Renal cortex interstitium (tissue), 15 donors: ENCODE results near the gene ZRANB1. TPM values are rescaled to one million over a fixed set of nuclear protein-coding genes. Genes with fewer than 3 reads are reported as not detected.
A peak's percentile ranks its signal among the peaks of the same experiment; 100 is the strongest.
"Not testable (repeated sequence)": the region's sequence is repeated elsewhere in the genome, so short reads cannot be mapped to it uniquely, and the experiment has no call there.

Experiments used
- DNase-seq, 11 donors: peaks; one replicate each; pipeline ENCODE4 v3.0.0-alpha.2; 2013; ENCODE audit warnings: low read depth in 9 of 11, low spot score in 4 of 11; ENCODE audit errors: extremely low read depth in 1 of 11
- long read RNA-seq, 16 experiments: transcript quantifications; one replicate each; lab custom pipeline, GENCODE V29; 2026
- polyA plus RNA-seq, 3 donors: library from polyadenylated mRNA; unstranded; fragments of 120-200 nt; gene quantifications; one replicate each; pipeline ENCODE4 v1.2.1, GENCODE V29; 2013; ENCODE audit not compliant: insufficient read length in 3 of 3

ZRANB1 gene
- polyA plus RNA-seq = 10 to 100 TPM; 24.2 to 32.6 (median 27.0) TPM
- long read RNA-seq, donor 1, full-length matches to known transcripts = 2 of 9 reads
- long read RNA-seq, donor 1, partial matches to known transcripts = 7 of 9 reads
- long read RNA-seq, donor 1, other reads (novel, unspliced or antisense) = 0 of 9 reads
- long read RNA-seq, donor 2 = 0 reads
- long read RNA-seq, donor 3, full-length matches to known transcripts = 6 of 19 reads
- long read RNA-seq, donor 3, partial matches to known transcripts = 7 of 19 reads
- long read RNA-seq, donor 3, other reads (novel, unspliced or antisense) = 6 of 19 reads
- long read RNA-seq, donor 4, full-length matches to known transcripts = 7 of 32 reads
- long read RNA-seq, donor 4, partial matches to known transcripts = 18 of 32 reads
- long read RNA-seq, donor 4, other reads (novel, unspliced or antisense) = 7 of 32 reads
- long read RNA-seq, donor 5 = 0 reads
- long read RNA-seq, donor 6, full-length matches to known transcripts = 5 of 5 reads
- long read RNA-seq, donor 6, partial matches to known transcripts = 0 of 5 reads
- long read RNA-seq, donor 6, other reads (novel, unspliced or antisense) = 0 of 5 reads
- long read RNA-seq, donor 7, full-length matches to known transcripts = 3 of 3 reads
- long read RNA-seq, donor 7, partial matches to known transcripts = 0 of 3 reads
- long read RNA-seq, donor 7, other reads (novel, unspliced or antisense) = 0 of 3 reads
- long read RNA-seq, donor 8, full-length matches to known transcripts = 4 of 73 reads
- long read RNA-seq, donor 8, partial matches to known transcripts = 61 of 73 reads
- long read RNA-seq, donor 8, other reads (novel, unspliced or antisense) = 8 of 73 reads
- long read RNA-seq, donor 9, full-length matches to known transcripts = 10 of 36 reads
- long read RNA-seq, donor 9, partial matches to known transcripts = 26 of 36 reads
- long read RNA-seq, donor 9, other reads (novel, unspliced or antisense) = 0 of 36 reads
- long read RNA-seq, donor 10, full-length matches to known transcripts = 6 of 6 reads
- long read RNA-seq, donor 10, partial matches to known transcripts = 0 of 6 reads
- long read RNA-seq, donor 10, other reads (novel, unspliced or antisense) = 0 of 6 reads
- long read RNA-seq, donor 11, full-length matches to known transcripts = 7 of 42 reads
- long read RNA-seq, donor 11, partial matches to known transcripts = 28 of 42 reads
- long read RNA-seq, donor 11, other reads (novel, unspliced or antisense) = 7 of 42 reads
- long read RNA-seq, donor 12, full-length matches to known transcripts = 3 of 3 reads
- long read RNA-seq, donor 12, partial matches to known transcripts = 0 of 3 reads
- long read RNA-seq, donor 12, other reads (novel, unspliced or antisense) = 0 of 3 reads
- long read RNA-seq, donor 13 = 0 reads
- long read RNA-seq, donor 14, full-length matches to known transcripts = 1 of 41 reads
- long read RNA-seq, donor 14, partial matches to known transcripts = 25 of 41 reads
- long read RNA-seq, donor 14, other reads (novel, unspliced or antisense) = 15 of 41 reads
- long read RNA-seq, donor 15, full-length matches to known transcripts = 4 of 21 reads
- long read RNA-seq, donor 15, partial matches to known transcripts = 17 of 21 reads
- long read RNA-seq, donor 15, other reads (novel, unspliced or antisense) = 0 of 21 reads
- long read RNA-seq, donor 16, full-length matches to known transcripts = 22 of 210 reads
- long read RNA-seq, donor 16, partial matches to known transcripts = 137 of 210 reads
- long read RNA-seq, donor 16, other reads (novel, unspliced or antisense) = 51 of 210 reads

- DNase-seq = no peak
Observed at GRCh38 chr10:124941823-124942222, at the start of gene ZRANB1. Gene ZRANB1 (plus strand): TSS chr10:124942123. CDS start chr10:124942494, 371 bp downstream.

GRCh38 chr10:124892905-124893304, 49.0 kb upstream of the ZRANB1 start:
- DNase-seq = no peak

GRCh38 chr10:124894569-124895215, 47.2 kb upstream of the ZRANB1 start:
- DNase-seq = no peak

- DNase-seq = no peak
Observed at GRCh38 chr10:124896751-124897150, 45.2 kb upstream of the ZRANB1 start.

- peak in 6 of 11 donors; percentile 13 to 51 (median 20) for DNase-seq
Observed at GRCh38 chr10:124898471-124898870, 43.5 kb upstream of the ZRANB1 start.

- no peak for DNase-seq
Observed at GRCh38 chr10:124899151-124899550, 42.8 kb upstream of the ZRANB1 start.

- DNase-seq = no peak
Observed at GRCh38 chr10:124902462-124902861, 39.5 kb upstream of the ZRANB1 start.

GRCh38 chr10:124903111-124903510, 38.8 kb upstream of the ZRANB1 start:
- no peak for DNase-seq

GRCh38 chr10:124904796-124905195, 37.1 kb upstream of the ZRANB1 start:
- no peak for DNase-seq

GRCh38 chr10:124906551-124907001, 35.3 kb upstream of the ZRANB1 start:
- no peak for DNase-seq

GRCh38 chr10:124909563-124909962, 32.4 kb upstream of the ZRANB1 start:
- DNase-seq = no peak

- DNase-seq = no peak
Observed at GRCh38 chr10:124911124-124912067, 30.5 kb upstream of the ZRANB1 start.

- no peak for DNase-seq
Observed at GRCh38 chr10:124912101-124912886, 29.6 kb upstream of the ZRANB1 start.

- no peak for DNase-seq
Observed at GRCh38 chr10:124913167-124913566, 28.8 kb upstream of the ZRANB1 start.

GRCh38 chr10:124914398-124914797, 27.5 kb upstream of the ZRANB1 start:
- not testable (repeated sequence) for DNase-seq
